NB4 (cell line): Measurements from ENCODE around the gene FBXO21.

Source experiments
- MYC ChIP-seq: IDR thresholded peaks from 2 replicates; pipeline ENCODE4 v1.6.1; 2011; ENCODE audit warnings: low read depth, low read length
- POLR2A ChIP-seq: IDR thresholded peaks from 2 replicates; pipeline ENCODE4 v1.6.1; 2011; ENCODE audit warnings: mild to moderate bottlenecking; ENCODE audit not compliant: insufficient read length; ENCODE audit errors: extremely low read depth
- TF ChIP-seq, protein P1 (sequence below): IDR thresholded peaks from one replicate; pipeline ENCODE4 v1.5.1; 2012; ENCODE audit warnings: low read depth, low read length
- TF ChIP-seq, protein P2 (sequence below): IDR thresholded peaks from 2 replicates; pipeline ENCODE4 v1.6.1; 2011; ENCODE audit warnings: low read depth, low read length

DNA sequence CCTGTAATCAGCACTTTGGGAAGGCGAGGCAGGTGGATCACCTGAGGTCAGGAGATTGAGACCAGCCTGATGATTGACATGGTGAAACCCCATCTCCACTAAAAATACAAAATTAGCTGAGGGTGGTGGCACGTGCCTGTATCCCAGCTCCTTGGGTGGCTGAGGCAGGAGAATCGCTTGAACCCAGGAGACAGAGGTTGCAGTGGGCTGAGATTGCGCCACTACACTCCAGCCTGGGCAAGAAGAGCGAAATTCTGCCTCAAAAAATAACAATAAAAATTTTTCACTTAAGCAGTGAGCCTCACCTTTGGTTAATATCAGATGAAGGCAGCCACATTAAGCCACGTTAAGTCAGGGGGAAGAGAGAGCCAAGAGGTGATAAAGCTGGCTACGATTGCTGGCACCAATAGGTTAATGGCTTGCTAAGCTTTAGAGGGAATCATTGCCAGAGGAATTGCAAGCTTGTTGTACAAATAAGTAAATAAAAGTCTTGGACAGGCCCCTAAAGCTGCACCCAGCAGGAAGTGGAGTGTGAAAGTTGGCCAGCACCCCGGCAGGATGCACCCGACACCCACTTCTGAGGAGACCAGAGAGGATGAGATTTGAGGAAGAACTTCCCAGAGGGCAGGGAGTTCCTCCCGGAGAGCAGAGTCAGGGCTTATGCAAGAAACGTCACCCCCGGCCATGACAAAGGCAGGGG, 49.7 kb downstream of the FBXO21 start:
- TF ChIP-seq POLR2A (no peak), MYC (no peak)
- TF ChIP-seq, protein P1, sequence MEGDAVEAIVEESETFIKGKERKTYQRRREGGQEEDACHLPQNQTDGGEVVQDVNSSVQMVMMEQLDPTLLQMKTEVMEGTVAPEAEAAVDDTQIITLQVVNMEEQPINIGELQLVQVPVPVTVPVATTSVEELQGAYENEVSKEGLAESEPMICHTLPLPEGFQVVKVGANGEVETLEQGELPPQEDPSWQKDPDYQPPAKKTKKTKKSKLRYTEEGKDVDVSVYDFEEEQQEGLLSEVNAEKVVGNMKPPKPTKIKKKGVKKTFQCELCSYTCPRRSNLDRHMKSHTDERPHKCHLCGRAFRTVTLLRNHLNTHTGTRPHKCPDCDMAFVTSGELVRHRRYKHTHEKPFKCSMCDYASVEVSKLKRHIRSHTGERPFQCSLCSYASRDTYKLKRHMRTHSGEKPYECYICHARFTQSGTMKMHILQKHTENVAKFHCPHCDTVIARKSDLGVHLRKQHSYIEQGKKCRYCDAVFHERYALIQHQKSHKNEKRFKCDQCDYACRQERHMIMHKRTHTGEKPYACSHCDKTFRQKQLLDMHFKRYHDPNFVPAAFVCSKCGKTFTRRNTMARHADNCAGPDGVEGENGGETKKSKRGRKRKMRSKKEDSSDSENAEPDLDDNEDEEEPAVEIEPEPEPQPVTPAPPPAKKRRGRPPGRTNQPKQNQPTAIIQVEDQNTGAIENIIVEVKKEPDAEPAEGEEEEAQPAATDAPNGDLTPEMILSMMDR, result no peak
- TF ChIP-seq, protein P2, sequence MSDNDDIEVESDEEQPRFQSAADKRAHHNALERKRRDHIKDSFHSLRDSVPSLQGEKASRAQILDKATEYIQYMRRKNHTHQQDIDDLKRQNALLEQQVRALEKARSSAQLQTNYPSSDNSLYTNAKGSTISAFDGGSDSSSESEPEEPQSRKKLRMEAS, result no peak
